Fibroblast of lung (primary cell): ENCODE data around the gene TSPAN5. TPM values are rescaled to one million over a fixed set of nuclear protein-coding genes. Genes with fewer than 3 reads are reported as not detected.

Experiments
- DNase-seq, 2 donors: peaks; one replicate each; pipeline versions ENCODE4 v3.0.0 to v3.0.0-alpha.2; 2010; ENCODE audit warnings: low read depth in 2 of 2
- H2AFZ ChIP-seq: 2 replicates; pipeline ENCODE4 v1.5.1; 2012; ENCODE audit warnings: low read length, control low read depth, inconsistent platforms
- H3K27ac ChIP-seq: 2 replicates; pipeline ENCODE4 v1.5.1; 2011; ENCODE audit warnings: low read length, control low read depth; ENCODE audit not compliant: insufficient read depth
- H3K27me3 ChIP-seq: 2 replicates; pipeline ENCODE4 v1.5.1; 2011; ENCODE audit warnings: mild to moderate bottlenecking, low read length; ENCODE audit not compliant: control insufficient read depth, insufficient read depth
- H3K36me3 ChIP-seq: 2 replicates; pipeline ENCODE4 v1.5.1; 2011; ENCODE audit warnings: low read length; ENCODE audit not compliant: control insufficient read depth, insufficient read depth
- H3K4me1 ChIP-seq: 2 replicates; pipeline ENCODE4 v1.5.1; 2011; ENCODE audit warnings: low read length; ENCODE audit not compliant: control insufficient read depth, insufficient read depth; ENCODE audit errors: extremely low read depth
- H3K4me2 ChIP-seq: 2 replicates; pipeline ENCODE4 v1.5.1; 2011; ENCODE audit warnings: low read length, control low read depth; ENCODE audit not compliant: insufficient read depth; ENCODE audit errors: extremely low read depth
- H3K4me3 ChIP-seq, 4 experiments: fragments of 200-600 bp in 1 of 4; sonication (generic) in 1 of 4; replicated peaks in 1 of 4; 2 replicates each; pipeline ENCODE4 v1.5.1; 2011 to 2016; ENCODE audit warnings: low read length in 4 of 4, low read depth in 3 of 4, mild to moderate bottlenecking in 3 of 4, control low read depth in 2 of 4, inconsistent platforms in 1 of 4, mixed read lengths in 1 of 4; ENCODE audit not compliant: insufficient read depth in 1 of 4; ENCODE audit errors: control extremely low read depth in 1 of 4
- H3K79me2 ChIP-seq: 2 replicates; pipeline ENCODE4 v1.5.1; 2012; ENCODE audit warnings: mild to moderate bottlenecking, low read length, inconsistent platforms; ENCODE audit not compliant: control insufficient read depth, insufficient read depth
- H3K9ac ChIP-seq: 2 replicates; pipeline ENCODE4 v1.5.1; 2011; ENCODE audit warnings: mild to moderate bottlenecking, low read length, control low read depth; ENCODE audit not compliant: insufficient read depth
- H3K9me3 ChIP-seq: 2 replicates; pipeline ENCODE4 v1.5.1; 2012; ENCODE audit warnings: low read depth, low read length; ENCODE audit not compliant: control insufficient read depth, insufficient read depth
- H4K20me1 ChIP-seq: 2 replicates; pipeline ENCODE4 v1.5.1; 2011; ENCODE audit warnings: low read length; ENCODE audit not compliant: control insufficient read depth, insufficient read depth; ENCODE audit errors: extremely low read depth
- CTCF ChIP-seq, 2 donors: IDR thresholded peaks in 1 of 2; conservative IDR thresholded peaks in 1 of 2; 1 replicate in 1 of 2; 2 replicates in 1 of 2; pipeline ENCODE4 v1.5.1; 2011 to 2012; ENCODE audit warnings: low read length in 2 of 2, control low read depth in 1 of 2, inconsistent platforms in 1 of 2, low read depth in 1 of 2, mild to moderate bottlenecking in 1 of 2
- EZH2 ChIP-seq: IDR thresholded peaks from 2 replicates; pipeline ENCODE4 v1.5.1; 2012; ENCODE audit warnings: low read length, control low read depth, mild to moderate bottlenecking; ENCODE audit errors: missing control alignments
- polyA plus RNA-seq, 2 donors: library from polyadenylated mRNA; depleted of rRNA in 1 of 2; stranded (reverse) in 1 of 2; unstranded in 1 of 2; fragments of >200 nt; gene quantifications; 2 replicates each; pipeline ENCODE4 v1.2.1, GENCODE V29; 2011 to 2012; ENCODE audit warnings: missing spikeins in 1 of 2
- total RNA-seq: library from RNA; depleted of rRNA; stranded (reverse); fragments of >200 nt; gene quantifications from 2 replicates; pipeline ENCODE4 v1.2.1, GENCODE V29; 2014

Gene TSPAN5
- total and polyA plus RNA-seq, 2 donors (not counting 1 experiment from before 2014, with no cell fraction given) = 109 to 129 TPM

- Histone ChIP-seq H3K79me2 (peaks cover 72% of the 10 kb centered on the region), H4K20me1 (no peaks in the 10 kb centered on the region), H3K4me1 (no peaks in the 10 kb centered on the region)
Observed at GRCh38 chr4:98585596-98585995, 72.8 kb downstream of the TSPAN5 start.

GRCh38 chr4:98584265-98584664 is 74.1 kb downstream of the TSPAN5 start:
- H3K79me2 ChIP-seq = peaks cover 73% of the 10 kb centered on the region
- no peaks in the 10 kb centered on the region for H4K20me1 ChIP-seq

More at GRCh38 chr4:98585596-98585995, 72.8 kb downstream of the TSPAN5 start:
- no peaks in the 10 kb centered on the region for H3K27me3 ChIP-seq
- H2AFZ ChIP-seq = no peak overlapping the region
- H3K9me3 ChIP-seq = no peaks in the 10 kb centered on the region
- no peak overlapping the region for H3K9ac ChIP-seq
- no peak overlapping the region for H3K27ac ChIP-seq
- no peaks in the 10 kb centered on the region for H3K36me3 ChIP-seq
- no peak for DNase-seq
- H3K4me2 ChIP-seq = no peak overlapping the region
- no peak for TF ChIP-seq EZH2
- TF ChIP-seq CTCF (conservative IDR thresholded peaks at IDR 0.05 in 1 of 2, IDR thresholded peaks at IDR 0.05 in 1 of 2; ENCODE audit: low read depth in 1 of 2, low read length in 2 of 2) = no peak
- H3K4me3 ChIP-seq = no peak overlapping the region

GRCh38 chr4:98583265-98583664 is 75.1 kb downstream of the TSPAN5 start:
- TF ChIP-seq EZH2 = no peak
- TF ChIP-seq CTCF (conservative IDR thresholded peaks at IDR 0.05 in 1 of 2, IDR thresholded peaks at IDR 0.05 in 1 of 2; ENCODE audit: low read depth in 1 of 2, low read length in 2 of 2) = no peak
- H3K27ac ChIP-seq = no peak overlapping the region
- no peak for DNase-seq
- H3K36me3 ChIP-seq = no peaks in the 10 kb centered on the region
- no peak overlapping the region for H2AFZ ChIP-seq
- H3K27me3 ChIP-seq = no peaks in the 10 kb centered on the region
- H4K20me1 ChIP-seq = no peaks in the 10 kb centered on the region
- no peak overlapping the region for H3K9ac ChIP-seq
- H3K4me3 ChIP-seq = no peak overlapping the region
- H3K4me1 ChIP-seq = peaks cover 2% of the 10 kb centered on the region
- H3K4me2 ChIP-seq = no peak overlapping the region
- peaks cover 74% of the 10 kb centered on the region for H3K79me2 ChIP-seq
- H3K9me3 ChIP-seq = no peaks in the 10 kb centered on the region

More at GRCh38 chr4:98584265-98584664, 74.1 kb downstream of the TSPAN5 start:
- no peak overlapping the region for H3K4me3 ChIP-seq
- no peak overlapping the region for H3K4me2 ChIP-seq
- no peaks in the 10 kb centered on the region for H3K27me3 ChIP-seq
- H3K9me3 ChIP-seq = no peaks in the 10 kb centered on the region
- no peak overlapping the region for H2AFZ ChIP-seq
- H3K36me3 ChIP-seq = no peaks in the 10 kb centered on the region
- no peak for TF ChIP-seq EZH2
- TF ChIP-seq CTCF (conservative IDR thresholded peaks at IDR 0.05 in 1 of 2, IDR thresholded peaks at IDR 0.05 in 1 of 2; ENCODE audit: low read depth in 1 of 2, low read length in 2 of 2) = no peak
- DNase-seq = no peak
- no peak overlapping the region for H3K27ac ChIP-seq
- no peak overlapping the region for H3K9ac ChIP-seq
- no peaks in the 10 kb centered on the region for H3K4me1 ChIP-seq
